GM10248 (cell line): ENCODE measurements around the gene MGARP.

ENCODE experiments used
- CTCF ChIA-PET: fragments of 300-600 bp; sonication (Branson Sonifier 250); formaldehyde crosslinking; extraction: SDS; loops from one replicate; lab custom pipeline; 2021; ENCODE audit warnings: antibody characterized with exemption; lab: Yijun Ruan, JAX
- POLR2A ChIA-PET: fragments of 350-650 bp; sonication (Branson Sonifier 250); formaldehyde crosslinking; extraction: SDS; loops from one replicate; lab custom pipeline; 2020; ENCODE audit warnings: antibody characterized with exemption; lab: Yijun Ruan, JAX
- DNase-seq: peaks from one replicate; pipeline ENCODE4 v3.0.0; 2012; ENCODE audit errors: extremely low spot score
- CTCF ChIP-seq: IDR thresholded peaks from 2 replicates; pipeline ENCODE4 v1.5.1; 2012; ENCODE audit warnings: mild to moderate bottlenecking, low read depth; ENCODE audit errors: extremely low read depth, missing control alignments, control extremely low read depth

The MGARP gene

GRCh38 chr4:139304920-139305319 lies 24.9 kb upstream of the MGARP start:
- no peak for TF ChIP-seq CTCF
- CTCF ChIA-PET, result interaction anchor here (0.8 to 2.1 kb wide), 3 partner anchors 9 to 150 kb away, joined by 3 to 10 read pairs (median 3); no protein-coding TSS in a partner anchor
- POLR2A ChIA-PET, result interaction anchor here (0.6 to 0.7 kb wide), 2 partner anchors 10 to 266 kb away, joined by 3 read pairs; no protein-coding TSS in a partner anchor
- no peak for DNase-seq

- CTCF ChIA-PET, result interaction anchor here (0.8 to 2.4 kb wide), 10 partner anchors 9 to 282 kb away, joined by 3 to 17 read pairs (median 4); no protein-coding TSS in a partner anchor
- no peak for TF ChIP-seq CTCF
- DNase-seq, result peak; percentile 60
- POLR2A ChIA-PET, result interaction anchor here (0.6 to 1.7 kb wide), 3 partner anchors 101 to 218 kb away, joined by 3 to 8 read pairs (median 3); partner anchors contain the start of gene ELF2
These were observed 22.0 kb upstream of the MGARP start, which contains the start of gene NDUFC1 for GRCh38 chr4:139301821-139302611. NDUFC1 (minus strand) TSS chr4:139302477; CDS start chr4:139295798, 6,679 bp downstream.

GRCh38 chr4:139301113-139301820 lies 21.2 kb upstream of the MGARP start, which contains the start of gene NAA15:
NAA15 (plus strand) TSS chr4:139301505; CDS start chr4:139301778, 273 bp downstream.
- ChIA-PET POLR2A (interaction anchor here (0.6 to 1.7 kb wide), 5 partner anchors 16 to 217 kb away, joined by 3 to 8 read pairs (median 3); partner anchors contain the start of gene ELF2), CTCF (interaction anchor here (0.8 to 2.4 kb wide), 12 partner anchors 8 to 281 kb away, joined by 3 to 17 read pairs (median 4); no protein-coding TSS in a partner anchor)
- no peak for TF ChIP-seq CTCF
- peak; percentile 95 for DNase-seq

- DNase-seq, result no peak
- no peak for TF ChIP-seq CTCF
- CTCF ChIA-PET, result interaction anchor here (0.9 to 2.4 kb wide), 13 partner anchors 10 to 270 kb away, joined by 3 to 17 read pairs (median 4); partner anchors contain the start of gene MGARP
- POLR2A ChIA-PET, result interaction anchor here (0.8 to 1.7 kb wide), 4 partner anchors 16 to 152 kb away, joined by 3 to 8 read pairs (median 4); partner anchors contain the start of gene ELF2
These were observed 20.5 kb upstream of the MGARP start for GRCh38 chr4:139300431-139301112.

- no peak for TF ChIP-seq CTCF
- CTCF ChIA-PET, result interaction anchor here (1.0 to 2.4 kb wide), 6 partner anchors 20 to 272 kb away, joined by 3 to 5 read pairs (median 4); partner anchors contain the start of gene MGARP
- no peak for DNase-seq
- POLR2A ChIA-PET, result no interaction called here
These were observed 19.5 kb upstream of the MGARP start for GRCh38 chr4:139299536-139299935.
